ENCODE results near the gene KHDRBS2. TPM values are rescaled to one million over a fixed set of nuclear protein-coding genes. Genes with fewer than 3 reads are reported as not detected.

The KHDRBS2 gene
- total RNA-seq, 4 donors from 2014 or later, result 5.2 to 19.2 (median 16.6) TPM

- intact Hi-C loops (cut with DNase I), result no loop called here
- H3K4me1 ChIP-seq, result no peaks in the 10 kb centered on the region
- DNase-seq, result no peak
- no peaks in the 10 kb centered on the region for H3K9me3 ChIP-seq
- H3K27me3 ChIP-seq, result no peaks in the 10 kb centered on the region
- TF ChIP-seq CTCF (IDR thresholded peaks at IDR 0.05) (no peak), POLR2A (IDR thresholded peaks at IDR 0.05) (no peak)
- no peak overlapping the region for H3K27ac ChIP-seq
- H3K4me3 ChIP-seq (replicated peaks in 1 of 3), result no peak overlapping the region
- H3K36me3 ChIP-seq, result no peaks in the 10 kb centered on the region
These were observed 338.6 kb downstream of the KHDRBS2 start for GRCh38 chr6:61947311-61947947.

GRCh38 chr6:61940919-61941318 is 345.1 kb downstream of the KHDRBS2 start:
- intact Hi-C loops (cut with DNase I), result no loop called here
- H3K27me3 ChIP-seq, result no peaks in the 10 kb centered on the region
- H3K4me3 ChIP-seq (replicated peaks in 1 of 3), result no peak overlapping the region
- WGBS, 2 donors, result 90 to 100% methylated on average over 2 of the region's 2 CpGs
- H3K9me3 ChIP-seq, result no peaks in the 10 kb centered on the region
- no peak overlapping the region for H3K27ac ChIP-seq
- no peak for TF ChIP-seq CTCF (IDR thresholded peaks at IDR 0.05)
- TF ChIP-seq POLR2A (IDR thresholded peaks at IDR 0.05), result no peak
- H3K36me3 ChIP-seq, result no peaks in the 10 kb centered on the region
- DNase-seq, result no peak
- no peaks in the 10 kb centered on the region for H3K4me1 ChIP-seq

GRCh38 chr6:61935242-61935846 is 350.7 kb downstream of the KHDRBS2 start:
- intact Hi-C loops (cut with DNase I), result no loop called here

GRCh38 chr6:61909486-61909885 is 376.5 kb downstream of the KHDRBS2 start:
- no peak for TF ChIP-seq CTCF (IDR thresholded peaks at IDR 0.05)
- no peak for TF ChIP-seq POLR2A (IDR thresholded peaks at IDR 0.05)
- Histone ChIP-seq H3K4me1 (no peaks in the 10 kb centered on the region), H3K27me3 (no peaks in the 10 kb centered on the region), H3K36me3 (no peaks in the 10 kb centered on the region), H3K4me3 (replicated peaks in 1 of 3) (no peak overlapping the region), H3K27ac (no peak overlapping the region), H3K9me3 (no peaks in the 10 kb centered on the region)
- 91 to 94% methylated on average over 2 of the region's 2 CpGs for WGBS, 2 donors
- intact Hi-C loops (cut with DNase I), result no loop called here
- no peak for DNase-seq

More at GRCh38 chr6:61935242-61935846, 350.7 kb downstream of the KHDRBS2 start:
- H3K27ac ChIP-seq, result no peak overlapping the region
- H3K9me3 ChIP-seq, result no peaks in the 10 kb centered on the region
- DNase-seq, result no peak
- H3K4me1 ChIP-seq, result no peaks in the 10 kb centered on the region
- H3K36me3 ChIP-seq, result no peaks in the 10 kb centered on the region
- H3K27me3 ChIP-seq, result no peaks in the 10 kb centered on the region
- H3K4me3 ChIP-seq (replicated peaks in 1 of 3), result no peak overlapping the region
- TF ChIP-seq CTCF (IDR thresholded peaks at IDR 0.05), result no peak
- TF ChIP-seq POLR2A (IDR thresholded peaks at IDR 0.05), result no peak
- 61 to 66% methylated on average over 1 of the region's 1 CpG for WGBS, 2 donors

GRCh38 chr6:61901748-61902147 is 384.3 kb downstream of the KHDRBS2 start:
- Histone ChIP-seq H3K4me3 (replicated peaks in 1 of 3) (no peak overlapping the region), H3K36me3 (no peaks in the 10 kb centered on the region), H3K9me3 (no peaks in the 10 kb centered on the region), H3K4me1 (no peaks in the 10 kb centered on the region), H3K27ac (no peak overlapping the region), H3K27me3 (no peaks in the 10 kb centered on the region)
- TF ChIP-seq CTCF (IDR thresholded peaks at IDR 0.05) (no peak), POLR2A (IDR thresholded peaks at IDR 0.05) (no peak)
- 97 to 99% methylated on average over 6 of the region's 6 CpGs for WGBS, 2 donors
- intact Hi-C loops (cut with DNase I), result no loop called here
- DNase-seq, result no peak

All from thyroid gland (tissue), 4 donors.